ENCODE measurements around the gene ANXA5.
"Not testable (repeated sequence)": the region's sequence is repeated elsewhere in the genome, so short reads cannot be mapped to it uniquely, and the experiment has no call there.

The ANXA5 gene

DNA sequence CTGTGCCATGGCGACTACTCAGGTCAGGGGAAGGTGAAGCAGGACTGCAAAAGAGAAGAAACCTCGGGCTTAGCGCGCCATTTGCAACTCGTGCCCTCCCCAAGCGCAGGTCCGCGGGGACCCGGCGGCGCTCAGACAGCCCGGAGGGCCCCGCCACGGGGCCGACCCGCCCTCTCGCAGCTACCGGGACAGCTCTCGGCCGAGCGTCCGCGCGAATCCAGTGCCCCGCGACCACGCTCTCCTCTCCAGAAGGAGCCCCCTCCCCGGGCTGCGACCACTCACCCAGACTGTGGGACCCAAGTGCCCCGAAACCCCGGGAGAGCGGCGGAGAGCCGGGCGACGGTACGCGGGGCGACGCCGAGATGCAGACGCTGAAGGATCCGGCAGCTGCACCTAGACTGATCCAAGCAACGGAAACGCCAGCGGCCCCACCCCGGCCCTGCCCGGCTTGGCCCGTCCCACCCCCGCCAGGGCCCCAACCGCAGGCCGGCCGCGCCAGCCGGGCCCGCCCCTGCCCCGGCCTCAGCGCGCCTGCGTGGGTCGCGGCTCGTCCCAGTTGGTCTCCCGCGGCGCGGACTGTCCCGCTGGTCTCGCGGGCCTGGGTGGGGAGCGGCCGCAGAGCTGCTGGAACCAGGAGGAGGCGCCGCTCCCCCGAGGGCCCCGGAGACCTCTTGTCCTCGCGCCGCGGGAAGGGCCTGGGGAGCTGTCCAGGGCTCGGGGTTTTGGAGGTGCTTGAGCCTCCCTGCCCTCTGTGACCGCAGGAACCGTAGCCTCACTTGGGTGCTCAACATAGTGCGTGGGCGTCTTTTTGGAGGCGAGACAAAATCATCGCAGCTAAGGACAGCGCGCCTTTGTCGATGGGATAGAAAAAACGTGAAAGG is at the start of gene ANXA5:
TSS of gene ANXA5 (minus strand) at position 400 of the 881 bp plus-strand sequence. CDS start at position 9, 391 bp downstream.
- peak; percentile 81 for DNase-seq

DNA sequence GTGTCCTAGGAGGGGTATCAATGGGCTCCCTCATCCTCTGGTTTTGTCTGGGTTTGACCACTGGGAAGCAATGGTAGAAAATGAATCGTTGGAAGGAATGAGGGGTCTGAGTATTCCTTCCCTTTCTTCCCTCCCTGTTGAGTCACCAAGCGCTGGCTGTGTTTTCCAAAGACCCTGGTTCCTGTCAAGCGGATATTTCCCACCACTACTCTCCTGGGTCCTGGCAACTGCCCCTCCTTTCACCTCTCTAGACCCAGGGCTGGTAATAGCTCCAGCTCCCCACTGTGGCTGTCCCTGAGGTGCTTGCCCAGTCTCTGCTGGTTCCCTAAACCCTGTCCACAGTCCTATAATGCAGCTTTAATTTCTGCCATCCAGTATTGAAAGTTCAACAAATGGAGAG is 46.0 kb upstream of the ANXA5 start:
- no peak for DNase-seq

DNA sequence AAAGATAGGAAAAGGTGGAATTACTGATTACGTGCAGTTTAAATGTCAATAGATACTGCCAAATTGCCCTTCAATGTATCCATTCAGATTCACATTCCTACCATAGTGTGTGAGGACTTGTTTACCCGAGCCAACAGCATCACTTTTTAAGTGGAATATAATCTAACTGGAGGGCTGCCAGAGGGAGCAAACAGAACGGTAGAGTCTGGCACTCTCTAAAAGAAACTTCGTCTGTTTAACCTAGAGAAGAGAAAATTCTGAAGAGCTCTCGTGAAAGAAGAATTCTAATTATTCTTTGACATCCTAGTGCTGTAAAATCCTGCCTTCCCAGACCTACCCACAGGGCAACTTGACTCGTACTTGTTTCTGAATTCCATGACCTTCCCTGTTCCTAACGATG is 45.0 kb upstream of the ANXA5 start:
- DNase-seq, result no peak

DNA sequence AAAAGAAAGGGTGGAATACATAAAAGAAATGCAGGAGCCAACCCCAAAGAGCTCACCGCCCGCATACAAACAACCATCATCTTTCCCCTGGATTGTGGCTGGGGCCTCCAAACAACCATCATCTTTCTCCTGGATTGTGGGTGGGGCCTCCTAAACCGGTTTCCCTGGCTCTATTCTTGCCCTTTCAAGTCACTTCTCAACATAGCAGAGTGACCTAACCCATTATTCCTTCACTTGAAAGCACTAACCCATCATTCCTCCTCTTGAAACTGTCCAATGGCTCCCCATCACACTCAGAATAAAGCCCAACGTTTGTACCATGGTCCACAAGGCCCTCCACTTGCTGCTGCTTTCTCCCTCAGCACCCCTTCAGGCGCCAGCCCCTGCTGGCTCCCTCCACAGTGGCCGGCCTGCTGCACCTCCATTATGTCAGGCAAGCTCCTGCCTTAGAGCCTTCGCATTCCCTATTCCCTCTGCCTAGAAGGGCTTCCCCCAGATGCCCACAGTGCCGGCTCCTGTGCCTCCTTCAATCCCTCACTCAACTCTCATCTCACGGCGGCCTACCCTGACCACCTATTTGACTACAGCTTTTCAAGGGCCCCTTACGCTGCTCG is 44.1 kb upstream of the ANXA5 start:
- no peak for DNase-seq

DNA sequence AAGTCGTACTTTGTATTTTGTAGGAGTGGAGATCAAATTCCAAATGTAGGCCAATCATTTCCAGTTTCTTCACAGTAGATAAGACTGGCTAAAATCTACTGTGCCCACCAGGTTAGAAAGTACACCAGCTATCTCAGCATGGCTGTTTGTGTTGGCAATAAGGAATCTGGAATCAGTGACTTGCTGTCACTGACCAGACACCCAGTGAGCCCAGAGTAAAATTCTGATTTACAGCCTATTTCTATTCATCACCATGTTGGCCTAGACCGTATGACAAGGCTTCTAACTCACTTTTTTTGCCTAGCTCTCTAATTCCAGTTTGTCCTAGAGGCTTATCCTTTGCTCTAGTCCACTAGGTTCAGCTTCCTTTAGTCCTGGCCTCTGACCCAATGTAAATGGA is 42.8 kb upstream of the ANXA5 start:
- no peak for DNase-seq

DNA sequence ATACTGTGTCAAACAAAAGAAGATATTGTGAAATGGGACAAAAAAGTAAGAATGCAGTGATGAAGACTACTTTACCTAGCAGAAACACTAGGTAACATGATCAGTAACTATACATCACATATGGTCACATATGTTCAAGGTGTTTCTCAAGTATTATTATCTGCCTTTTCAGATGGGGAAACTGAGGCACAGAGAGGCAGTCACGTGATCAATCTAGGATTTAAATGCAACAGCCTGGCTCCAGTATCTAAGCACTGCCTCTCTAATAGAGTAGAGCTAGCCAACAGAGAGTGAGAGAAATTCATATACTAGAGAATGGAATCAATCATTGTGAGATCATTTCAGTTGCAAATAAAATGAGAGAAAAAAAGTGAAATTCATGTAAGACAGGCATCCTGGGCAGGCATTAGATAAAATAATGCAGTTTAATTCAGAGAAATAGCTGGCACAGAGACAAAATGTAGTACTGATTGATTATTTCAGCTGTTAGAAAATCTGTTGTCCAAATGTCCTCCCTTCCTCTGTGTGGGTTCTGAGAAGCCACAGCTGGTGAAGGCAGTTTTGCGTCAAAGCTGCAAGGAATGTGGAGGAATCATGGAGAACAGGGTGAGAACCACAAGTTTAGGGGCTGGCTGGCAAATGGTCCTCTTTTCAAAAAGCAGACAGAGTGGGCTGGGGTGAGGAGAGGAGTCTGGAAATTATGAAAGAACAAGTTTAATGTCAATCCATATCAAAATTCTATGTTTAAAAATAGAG is 42.2 kb upstream of the ANXA5 start:
- no peak for DNase-seq

DNA sequence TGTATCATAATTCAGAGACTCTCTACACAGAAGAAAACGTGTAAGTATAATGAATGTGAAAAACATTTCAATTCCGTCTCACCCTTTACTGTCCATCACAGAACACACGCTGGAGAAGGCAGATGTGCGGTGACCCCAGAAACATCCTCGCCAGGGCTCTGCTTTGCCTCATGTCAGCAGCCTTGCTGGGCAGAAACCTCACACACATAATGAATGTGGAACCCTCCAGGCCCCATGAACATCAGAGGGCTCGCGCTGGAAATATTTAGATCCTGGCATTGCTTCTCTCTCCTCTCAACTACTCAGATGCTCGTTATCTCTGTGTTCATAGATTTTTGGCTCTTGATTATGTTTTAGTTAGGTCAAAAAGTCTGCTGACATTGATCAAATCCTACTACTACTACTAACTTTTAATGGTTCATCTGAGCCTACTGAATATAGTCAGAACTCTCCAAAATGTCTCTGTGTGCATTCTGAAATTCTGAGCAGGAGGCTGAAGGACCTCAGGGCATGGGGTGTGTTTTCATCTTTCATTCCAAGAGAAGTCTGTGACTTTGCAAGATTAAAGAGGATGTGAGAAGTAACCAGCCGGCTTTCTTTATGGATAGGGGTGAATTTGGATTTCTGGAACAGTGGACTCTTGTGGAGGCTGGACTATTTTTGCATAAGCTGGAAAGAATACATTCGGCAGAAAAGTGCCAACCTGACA is 41.2 kb upstream of the ANXA5 start:
- no peak for DNase-seq

DNA sequence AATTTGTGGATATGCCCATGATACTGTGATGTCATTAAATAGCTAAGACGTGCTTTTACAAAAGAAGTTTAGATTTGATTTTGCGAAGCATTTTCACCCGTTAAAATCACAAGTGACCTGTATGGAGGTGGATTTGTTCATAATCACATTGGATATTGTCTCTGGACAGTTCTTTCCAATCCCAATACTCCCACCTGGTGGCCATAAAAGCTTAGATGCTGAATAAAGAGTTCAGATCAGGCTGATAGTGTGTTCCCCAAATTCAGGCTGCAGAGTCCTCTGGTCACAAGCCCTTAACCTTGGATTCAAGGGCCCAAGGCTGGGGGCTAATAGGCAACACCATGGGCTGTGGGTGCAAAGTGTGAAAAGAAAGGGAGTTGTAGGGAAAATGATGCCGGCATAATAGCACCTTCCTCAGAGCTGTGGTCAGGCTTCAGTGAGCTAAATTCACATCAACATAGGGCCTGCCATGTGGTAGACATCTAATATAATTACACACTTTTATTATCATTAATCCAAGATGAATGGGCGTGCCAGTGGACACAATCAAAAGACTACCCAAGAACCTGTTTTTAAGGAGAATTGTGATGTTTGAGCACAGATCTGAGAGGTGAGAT is 40.1 kb upstream of the ANXA5 start:
- DNase-seq, result peak; percentile 31

DNA sequence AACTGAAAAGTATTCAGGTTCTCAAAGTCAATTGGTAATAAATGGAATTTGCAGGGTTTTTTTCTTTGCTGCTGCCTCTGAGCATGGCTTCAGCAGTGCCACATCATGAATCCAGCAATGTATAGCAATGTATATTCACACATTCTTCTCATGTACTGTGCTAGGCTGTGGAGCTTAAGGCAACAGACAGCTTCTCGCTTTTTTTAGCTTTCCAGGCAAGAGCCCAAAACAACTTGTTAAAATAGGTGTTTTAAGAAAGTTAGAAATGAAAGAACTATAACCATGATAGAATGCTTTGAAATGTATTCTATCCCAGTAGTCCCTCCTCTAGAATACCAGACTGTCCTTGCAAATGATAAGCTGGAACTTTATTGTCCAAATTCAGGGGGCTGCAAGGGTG is 37.8 kb upstream of the ANXA5 start:
- DNase-seq, result no peak

DNA sequence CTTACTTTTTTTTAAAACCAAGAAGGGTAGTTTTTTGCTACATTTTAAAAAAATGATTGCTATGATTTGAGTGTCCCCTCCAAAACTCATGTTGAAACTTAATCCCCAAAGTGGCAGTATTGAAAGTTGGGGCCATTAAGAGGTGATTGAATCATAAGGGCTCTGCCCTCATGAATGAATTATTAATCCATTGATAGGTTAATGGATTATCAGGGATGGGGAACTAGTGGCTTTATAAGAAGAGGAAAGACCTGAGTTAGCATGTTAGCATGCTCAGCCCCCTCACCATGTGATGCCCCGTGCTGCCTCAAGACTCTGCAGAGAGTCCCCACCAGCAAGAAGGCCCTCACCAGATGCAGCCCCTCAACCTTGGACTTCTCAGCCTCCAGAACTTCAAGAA is 37.2 kb upstream of the ANXA5 start:
- no peak for DNase-seq

DNA sequence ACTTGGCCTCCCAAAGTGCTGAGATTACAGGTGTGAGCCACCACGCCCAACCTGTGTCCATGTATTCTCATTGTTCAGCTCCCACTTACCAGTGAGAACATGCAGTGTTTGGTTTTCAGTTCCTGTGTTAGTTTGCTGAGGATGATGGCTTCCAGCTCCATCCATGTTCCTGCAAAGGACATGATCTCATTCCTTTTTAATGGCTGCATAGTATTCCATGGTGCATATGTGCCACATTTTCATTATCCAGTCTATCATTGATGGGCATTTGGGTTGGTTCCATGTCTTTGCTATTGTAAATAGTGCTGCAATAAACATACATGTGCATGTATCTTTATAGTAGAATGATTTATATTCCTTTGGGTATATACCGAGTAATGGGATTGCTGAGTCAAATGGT is 33.0 kb upstream of the ANXA5 start:
- DNase-seq, result not testable (repeated sequence)

DNA sequence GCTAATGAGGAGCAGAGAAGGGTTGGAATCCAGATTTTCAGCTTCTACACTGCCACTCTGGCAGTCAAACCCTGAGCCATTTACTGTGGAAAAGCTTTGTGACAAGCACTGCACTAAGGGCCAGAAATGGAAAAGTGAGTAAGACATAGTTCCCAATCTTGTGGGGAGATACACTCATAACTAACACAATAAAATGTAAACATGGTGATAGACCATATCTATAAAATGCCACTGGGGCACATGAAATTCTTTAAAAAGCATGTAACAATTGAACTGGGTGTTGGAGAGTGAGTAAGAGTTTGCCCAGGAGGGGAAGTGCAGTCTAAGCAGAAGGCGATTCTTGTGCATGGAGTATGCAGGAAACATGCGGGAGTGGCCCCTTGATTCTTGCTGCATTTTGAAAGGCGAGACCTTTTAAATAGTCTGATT is 32.0 kb upstream of the ANXA5 start:
- DNase-seq, result no peak

DNA sequence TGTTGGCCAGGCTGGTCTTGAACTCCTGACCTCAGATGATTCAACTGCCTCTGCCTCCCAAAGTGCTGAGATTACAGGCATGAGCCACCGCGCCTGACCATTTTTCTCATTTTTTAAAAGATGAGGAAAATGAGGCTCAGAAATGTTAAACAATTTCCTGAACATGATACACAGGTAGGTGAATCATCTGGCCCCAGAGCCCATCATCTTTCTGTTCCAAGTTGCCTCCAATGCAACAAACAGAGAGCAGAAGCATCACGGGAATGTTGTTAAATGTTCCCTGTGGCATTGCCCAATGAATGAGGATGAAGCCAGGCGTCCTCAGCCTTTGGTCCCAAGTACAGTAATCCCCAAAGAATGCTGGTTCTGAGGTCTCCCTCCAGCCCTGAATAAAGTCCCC is 31.3 kb upstream of the ANXA5 start:
- DNase-seq, result no peak

DNA sequence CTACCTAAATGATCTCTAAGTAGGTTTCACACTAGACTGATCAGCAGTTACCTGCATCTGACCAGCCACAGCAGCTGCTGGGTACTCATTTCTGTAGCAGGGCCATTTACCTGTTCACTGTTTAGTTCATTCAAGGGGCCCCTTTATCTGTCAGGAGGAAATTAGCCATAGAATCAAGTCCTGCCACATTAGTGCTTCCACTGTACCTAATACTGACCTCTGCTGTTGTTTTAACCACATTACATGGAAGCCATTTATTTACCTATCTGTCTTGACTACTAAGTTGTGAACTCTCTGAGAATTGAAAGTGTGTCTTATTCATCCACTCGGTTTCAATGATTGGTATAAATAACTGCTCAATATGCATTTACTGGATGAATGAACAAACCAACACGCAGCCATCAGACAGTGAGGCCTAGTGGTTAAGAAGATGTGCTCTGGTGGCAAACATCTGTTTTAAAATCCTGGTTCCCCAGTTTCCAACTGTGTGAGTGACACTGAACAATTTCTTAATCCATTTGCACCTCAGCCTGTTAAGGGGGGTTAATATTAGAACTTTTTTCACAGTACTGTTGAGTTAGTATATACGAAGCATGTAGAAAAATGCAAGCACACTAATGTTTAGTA is 30.0 kb upstream of the ANXA5 start:
- DNase-seq, result peak; percentile 67

DNA sequence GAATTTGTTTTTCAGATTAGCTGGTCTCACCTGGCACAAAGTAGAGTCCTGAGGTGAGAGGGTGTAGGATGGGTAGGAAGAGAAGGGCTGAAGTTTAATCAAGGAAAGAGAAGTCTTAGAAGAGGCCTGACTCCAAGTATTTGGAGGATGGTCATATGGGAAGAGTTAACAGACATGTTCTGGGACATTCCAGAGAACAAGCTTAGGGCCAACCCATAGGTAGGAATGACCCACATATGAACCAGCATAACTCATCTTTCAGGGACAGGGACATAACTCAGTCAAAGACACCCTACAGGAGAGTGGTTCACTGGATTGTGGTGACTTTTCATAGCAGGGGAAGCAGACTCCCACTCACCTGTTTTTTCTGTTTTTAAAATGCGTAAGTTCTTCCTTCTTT is 27.9 kb upstream of the ANXA5 start:
- no peak for DNase-seq

DNA sequence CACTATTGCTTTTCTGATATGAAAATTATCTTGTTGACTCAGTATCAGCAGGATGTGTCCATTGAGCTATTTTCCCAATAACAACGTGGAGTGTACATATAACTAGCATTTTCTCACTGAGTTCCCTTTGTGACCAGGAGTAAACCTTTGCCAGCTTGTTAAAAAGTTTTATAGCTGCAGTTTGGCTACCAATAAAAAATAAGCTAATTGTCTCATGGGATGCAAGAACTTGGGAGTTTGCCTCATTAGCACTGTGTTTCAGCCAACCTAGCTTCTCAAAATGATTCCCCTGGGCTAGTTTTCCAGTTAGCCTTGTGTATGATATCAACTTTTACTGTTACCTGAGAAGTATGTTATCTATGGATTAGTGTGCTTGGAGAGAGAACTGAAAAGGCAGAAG is 24.9 kb upstream of the ANXA5 start:
- no peak for DNase-seq

DNA sequence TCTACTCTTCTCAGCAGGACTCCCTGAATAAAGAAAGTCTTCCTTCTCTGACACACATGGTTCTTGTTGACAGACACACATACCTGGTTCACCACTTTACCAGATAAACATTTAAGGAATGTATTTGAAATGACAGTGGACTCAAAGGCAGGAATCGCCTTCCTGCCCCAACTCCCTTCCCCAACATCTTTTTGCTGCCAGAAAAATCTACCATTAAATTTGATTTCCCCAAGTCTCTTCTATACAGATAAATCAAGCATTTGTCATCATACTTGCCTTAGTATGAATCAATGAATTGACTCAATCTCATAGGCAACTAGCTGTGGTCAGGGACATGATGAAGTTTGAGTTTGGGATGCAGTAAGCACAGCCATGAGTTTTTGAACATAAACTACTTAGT is 23.3 kb upstream of the ANXA5 start:
- no peak for DNase-seq

DNA sequence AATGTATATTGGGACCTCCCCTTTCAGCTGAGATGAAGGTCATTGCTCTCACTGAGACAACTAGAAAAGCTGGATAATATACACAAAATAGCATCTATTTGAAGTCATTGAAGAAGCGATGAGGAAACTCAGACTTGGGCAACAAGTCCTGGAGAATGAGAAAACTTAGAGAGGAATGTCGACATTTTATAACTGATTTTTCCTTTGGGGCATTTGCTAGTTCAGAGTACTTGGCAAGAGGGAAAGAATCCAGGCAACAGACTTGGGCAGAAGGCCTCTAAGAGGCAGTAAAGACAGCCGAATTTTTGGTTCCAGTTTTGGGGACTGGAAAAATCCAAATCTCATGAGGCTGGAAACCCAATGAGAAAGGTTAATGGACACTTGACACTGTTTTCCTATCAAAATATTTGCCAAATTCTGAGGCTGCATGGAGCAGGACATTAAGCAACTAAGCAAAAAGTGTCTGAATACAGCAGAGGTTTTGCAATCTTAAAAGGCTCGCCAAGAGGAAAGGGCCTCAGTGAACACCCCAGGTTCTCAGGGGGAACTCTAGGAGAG is 21.0 kb upstream of the ANXA5 start:
- DNase-seq, result no peak

DNA sequence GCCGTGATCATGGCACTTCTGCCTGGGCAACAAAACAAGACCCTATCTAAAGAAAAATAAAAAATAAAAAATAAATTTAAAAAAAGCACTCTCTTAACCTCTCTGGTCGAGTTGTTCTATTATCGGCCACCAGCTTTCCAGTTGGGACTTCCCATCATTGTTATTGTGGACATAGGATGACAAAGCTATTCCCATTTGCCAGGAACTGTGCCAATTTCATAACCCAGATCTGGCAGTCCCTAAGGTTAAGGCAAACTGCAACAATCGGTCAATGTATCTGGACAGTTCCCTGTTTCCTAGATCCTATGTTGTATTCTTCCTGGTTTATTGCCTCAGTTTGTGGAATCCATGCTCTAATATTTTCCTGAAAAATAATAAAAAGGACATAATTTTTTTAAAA is 17.8 kb upstream of the ANXA5 start:
- DNase-seq, result no peak

DNA sequence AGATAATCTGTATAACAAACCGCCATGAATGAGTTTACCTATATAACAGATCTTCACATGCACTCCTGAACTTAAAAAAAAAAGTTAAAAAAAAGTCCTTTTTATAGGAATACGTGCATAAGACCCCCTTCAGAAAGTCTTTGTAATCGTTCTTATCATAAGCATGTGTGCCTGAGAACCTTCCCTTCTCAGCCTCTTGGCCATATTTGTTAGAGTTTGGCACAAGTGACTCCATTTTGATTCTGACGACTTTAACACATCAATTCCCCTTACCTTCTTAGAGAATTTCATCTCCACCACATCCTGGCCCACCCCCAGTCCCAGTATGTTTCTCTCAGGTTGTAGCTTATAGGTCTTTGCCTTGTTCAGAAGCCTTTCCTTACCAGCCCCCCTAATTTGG is 16.0 kb upstream of the ANXA5 start:
- no peak for DNase-seq

DNA sequence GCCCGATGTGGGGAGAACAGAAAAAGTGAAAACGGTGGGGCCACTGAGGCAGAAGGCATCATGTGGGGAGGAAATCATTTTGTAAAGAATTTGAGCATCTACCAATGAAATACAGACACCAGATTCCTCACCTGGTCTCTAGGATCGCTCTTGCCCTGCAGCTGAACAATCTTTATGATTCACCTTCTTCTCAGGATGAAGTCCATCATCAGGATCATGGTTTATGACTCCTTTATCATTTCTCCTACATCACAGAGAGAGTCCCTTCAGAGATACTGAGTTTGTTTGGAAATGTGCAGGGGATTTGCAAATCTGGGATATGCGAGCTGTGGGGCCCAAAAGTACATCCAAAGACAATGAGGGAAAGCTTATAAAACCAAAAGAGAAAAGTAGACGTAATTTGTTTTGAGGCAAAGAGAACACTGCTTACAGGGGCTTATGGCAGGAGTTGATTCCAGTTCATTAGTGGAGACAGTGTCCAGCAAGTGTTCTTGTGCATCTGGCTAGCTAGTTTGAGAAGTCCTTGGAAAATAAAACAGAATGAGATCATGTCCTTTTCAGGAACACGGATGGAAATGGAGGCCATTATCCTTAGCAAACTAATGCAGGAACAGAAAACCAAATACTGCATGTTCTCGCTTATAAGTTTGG is 15.3 kb upstream of the ANXA5 start:
- no peak for DNase-seq

Measured in CD4-positive, alpha-beta T cell treated with Interleukin-12 subunit alpha and Interleukin-12 subunit beta, for 1 hour (primary cell).